GM21528 (cell line): ENCODE results near the gene MEIOC.
"Not testable (repeated sequence)": the region's sequence is repeated elsewhere in the genome, so short reads cannot be mapped to it uniquely, and the experiment has no call there.

Source experiments
- ATAC-seq: cut with Tn5 transposase; IDR thresholded peaks from one replicate; pipeline ENCODE4 v1.9.1; 2021; ENCODE audit warnings: mild to moderate bottlenecking, moderate library complexity; ENCODE audit not compliant: unreplicated experiment, low FRiP score

MEIOC gene

DNA sequence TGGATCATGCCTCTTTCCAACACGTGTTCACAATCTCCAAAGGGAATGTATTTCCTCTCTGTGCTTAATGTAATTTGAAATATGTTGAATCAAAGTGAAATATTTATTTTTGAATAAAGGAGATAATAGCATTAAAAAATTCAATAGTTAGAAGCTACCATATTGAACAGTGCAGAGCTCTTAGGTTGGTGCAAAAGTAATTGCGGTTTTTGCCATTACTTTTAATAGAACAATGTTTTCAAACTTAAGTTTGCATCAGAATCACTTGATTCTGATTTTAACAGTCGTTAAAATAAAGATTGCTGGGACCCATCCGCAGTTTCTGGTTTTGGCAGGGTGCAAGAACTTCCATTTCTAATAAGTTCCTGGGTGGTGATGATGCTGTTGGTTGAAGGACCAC is 10.0 kb upstream of the MEIOC start:
- ATAC-seq, result no peak

DNA sequence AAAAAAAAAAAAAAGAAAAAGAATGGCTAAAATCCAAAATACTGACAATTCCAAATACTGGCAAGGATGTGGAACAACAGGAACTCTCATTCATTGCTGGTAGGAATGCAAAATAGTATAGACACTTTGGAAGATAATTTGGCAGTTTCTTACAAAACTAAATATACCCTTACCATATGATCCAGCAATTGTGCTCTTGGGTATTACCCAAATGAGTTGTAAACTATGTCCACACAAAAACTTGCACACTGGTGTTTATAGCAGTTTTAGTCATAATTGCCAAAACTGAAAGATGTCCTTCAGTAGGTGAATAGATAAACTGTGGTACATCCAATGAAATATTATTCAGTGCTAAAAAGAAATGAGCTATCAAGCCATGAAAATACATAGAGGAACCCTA is 8.5 kb upstream of the MEIOC start:
- no peak for ATAC-seq

DNA sequence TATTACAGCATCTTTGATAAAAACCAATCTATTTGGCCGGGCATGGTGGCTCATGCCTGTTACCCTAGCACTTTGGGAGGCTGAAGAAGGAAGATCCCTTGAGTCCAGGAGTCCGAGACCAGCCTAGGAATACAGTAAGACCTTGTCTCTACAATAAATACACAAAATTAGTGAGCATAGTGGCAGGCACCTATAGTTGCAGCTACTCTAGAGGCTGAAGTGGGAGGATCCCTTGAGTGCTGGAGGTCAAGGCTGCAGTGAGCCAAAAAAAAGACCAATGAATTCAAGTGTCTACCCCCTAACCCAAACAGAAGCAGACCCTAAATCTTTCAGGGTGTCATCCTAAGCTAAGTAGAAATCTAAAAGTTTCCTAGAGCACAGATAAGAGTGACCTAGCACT is 7.3 kb upstream of the MEIOC start:
- no peak for ATAC-seq

DNA sequence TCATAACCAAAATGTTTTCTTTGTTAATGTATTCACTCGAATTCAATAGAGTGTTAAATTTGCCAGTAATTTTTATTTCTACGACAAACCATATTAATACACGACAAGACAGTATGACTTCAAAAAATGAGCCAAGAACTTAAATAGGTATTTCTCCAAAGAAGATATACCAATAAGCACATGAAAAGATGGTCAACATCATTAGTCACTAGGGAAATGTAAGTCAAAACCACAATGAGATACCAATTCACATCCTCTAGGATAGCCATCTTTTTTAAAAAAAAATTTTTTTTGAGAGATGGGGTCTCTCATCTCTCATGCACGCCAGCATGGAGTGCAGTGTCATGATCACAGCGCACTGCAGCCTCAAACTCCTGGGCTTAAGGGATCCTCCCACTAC is 5.0 kb upstream of the MEIOC start:
- no peak for ATAC-seq

DNA sequence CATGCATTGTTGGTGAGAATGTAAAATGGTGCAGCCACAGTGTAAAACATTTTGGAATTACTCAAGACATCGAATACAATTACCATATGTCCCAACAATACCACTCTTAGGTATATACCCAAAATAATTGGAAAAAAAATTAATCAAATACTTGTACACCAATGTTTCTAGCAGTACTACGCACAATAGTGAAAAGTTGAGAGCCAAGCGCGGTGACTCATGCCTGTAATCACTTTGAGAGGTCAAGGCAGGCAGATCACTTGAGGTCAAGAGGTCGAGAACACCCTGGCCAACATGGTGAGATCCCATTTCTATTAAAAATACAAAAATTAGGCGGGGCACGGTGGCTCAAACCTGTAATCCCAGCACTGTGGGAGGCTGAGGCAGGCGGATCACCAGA is 3.5 kb upstream of the MEIOC start:
- no peak for ATAC-seq

DNA sequence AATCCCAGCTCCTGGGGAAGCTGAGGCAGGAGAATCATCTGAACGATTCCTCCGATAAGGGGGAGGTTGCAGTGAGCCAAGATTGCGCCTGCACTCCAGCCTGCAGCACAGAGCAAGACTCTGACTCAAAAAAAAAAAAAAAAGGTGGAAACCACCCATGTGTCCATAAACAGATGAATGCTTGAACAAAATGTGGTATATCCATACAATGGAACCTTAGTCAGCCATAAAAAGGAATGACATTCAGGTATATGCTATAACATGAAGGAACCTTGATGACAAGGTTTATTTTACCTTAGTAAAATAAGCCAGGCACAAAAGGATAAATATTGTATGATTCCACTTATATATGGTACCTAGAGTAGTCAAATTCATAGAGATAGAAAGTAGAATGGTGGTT is 2.9 kb upstream of the MEIOC start:
- ATAC-seq, result no peak

DNA sequence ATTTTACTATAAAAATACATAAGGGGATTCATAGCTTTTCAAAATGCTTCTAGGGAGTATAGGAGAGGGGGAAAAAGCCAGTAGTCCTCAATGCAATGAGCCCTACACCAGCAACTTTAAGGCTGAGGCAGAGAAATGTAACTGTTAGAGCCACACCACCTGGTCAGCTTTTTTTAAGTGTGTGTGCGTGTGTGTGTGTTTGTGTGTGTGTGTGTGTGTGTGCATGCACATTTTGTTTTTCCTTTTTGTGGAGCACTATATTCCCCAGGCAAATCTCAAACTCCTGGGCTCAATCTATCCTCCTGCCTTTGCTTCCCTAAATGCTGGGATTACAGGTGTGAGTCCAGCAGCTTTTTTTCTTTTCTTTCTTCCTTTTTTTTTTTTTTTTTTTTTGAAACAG is 2.3 kb upstream of the MEIOC start:
- no peak for ATAC-seq

DNA sequence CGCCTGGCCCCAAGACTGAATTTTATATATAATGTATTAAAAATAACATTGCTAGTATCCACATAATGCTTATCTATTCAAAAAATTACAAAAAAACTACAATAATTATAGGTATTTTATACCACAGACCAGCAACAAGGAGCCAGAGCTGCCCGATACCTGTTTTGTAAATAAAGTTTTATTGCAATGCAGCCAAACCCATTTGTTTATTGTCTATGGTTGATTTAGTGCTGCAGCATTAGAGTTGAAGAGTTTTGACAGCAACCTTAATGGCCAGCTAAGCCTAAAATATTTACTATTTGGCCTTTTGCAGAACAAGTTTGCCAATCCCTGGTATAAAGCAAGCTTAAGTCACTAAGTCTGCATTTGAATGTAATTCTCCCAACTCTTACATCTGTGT is 5.6 kb downstream of the MEIOC start:
- ATAC-seq, result no peak

DNA sequence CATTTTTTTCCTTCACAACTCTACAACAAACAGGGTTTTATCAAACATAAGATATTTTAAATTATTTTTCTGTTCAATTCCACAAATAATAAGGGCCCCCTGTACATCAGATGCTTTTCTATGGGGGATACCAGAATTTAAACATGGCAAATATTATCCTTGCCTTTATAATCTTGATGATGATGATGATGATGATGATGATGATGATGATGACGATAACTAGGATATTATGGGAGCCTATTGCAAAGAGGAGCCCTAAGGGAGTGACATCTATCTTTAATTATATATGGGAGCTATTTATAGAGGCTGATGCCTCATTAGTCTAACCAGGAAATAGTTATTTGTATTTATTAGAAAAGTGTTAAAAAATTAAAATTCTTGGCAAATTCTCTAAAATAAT is 6.8 kb downstream of the MEIOC start:
- ATAC-seq, result no peak

DNA sequence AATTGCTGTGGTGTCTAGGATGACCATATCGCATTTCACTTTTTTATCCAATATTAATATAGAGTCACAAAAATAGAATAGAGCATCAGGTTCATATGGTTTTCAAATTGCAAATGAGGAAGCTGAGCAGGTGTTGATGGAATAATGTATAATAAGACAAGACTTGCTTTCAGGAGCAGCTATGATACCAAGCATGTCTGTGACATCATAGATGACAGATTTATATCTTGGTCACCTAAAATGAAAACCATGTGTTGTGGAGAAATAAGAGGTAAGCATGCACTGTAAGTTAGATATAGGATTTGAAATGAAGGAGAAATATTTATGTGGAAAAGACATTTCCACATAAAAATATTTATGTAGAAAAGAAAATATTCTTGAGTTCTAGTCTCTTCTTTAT is 8.6 kb downstream of the MEIOC start:
- no peak for ATAC-seq

DNA sequence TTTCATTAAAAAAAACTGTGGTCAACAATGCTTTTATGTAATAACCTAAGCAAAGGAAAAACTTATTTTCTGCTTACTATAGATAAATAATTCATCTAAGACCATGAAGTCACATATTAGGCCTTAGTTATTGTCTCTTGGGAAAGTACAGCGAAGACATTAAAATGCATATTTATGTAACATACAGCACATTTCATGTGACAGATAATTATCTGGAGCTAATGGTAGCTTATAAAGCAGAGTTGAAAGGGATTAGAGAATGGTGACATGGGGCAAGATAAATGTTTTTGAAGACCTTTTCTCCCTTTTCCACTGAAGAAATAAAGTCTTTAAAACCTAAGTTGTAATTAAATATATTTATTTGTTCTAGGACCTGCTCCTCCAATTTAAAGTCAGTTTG is 9.7 kb downstream of the MEIOC start:
- ATAC-seq, result no peak

DNA sequence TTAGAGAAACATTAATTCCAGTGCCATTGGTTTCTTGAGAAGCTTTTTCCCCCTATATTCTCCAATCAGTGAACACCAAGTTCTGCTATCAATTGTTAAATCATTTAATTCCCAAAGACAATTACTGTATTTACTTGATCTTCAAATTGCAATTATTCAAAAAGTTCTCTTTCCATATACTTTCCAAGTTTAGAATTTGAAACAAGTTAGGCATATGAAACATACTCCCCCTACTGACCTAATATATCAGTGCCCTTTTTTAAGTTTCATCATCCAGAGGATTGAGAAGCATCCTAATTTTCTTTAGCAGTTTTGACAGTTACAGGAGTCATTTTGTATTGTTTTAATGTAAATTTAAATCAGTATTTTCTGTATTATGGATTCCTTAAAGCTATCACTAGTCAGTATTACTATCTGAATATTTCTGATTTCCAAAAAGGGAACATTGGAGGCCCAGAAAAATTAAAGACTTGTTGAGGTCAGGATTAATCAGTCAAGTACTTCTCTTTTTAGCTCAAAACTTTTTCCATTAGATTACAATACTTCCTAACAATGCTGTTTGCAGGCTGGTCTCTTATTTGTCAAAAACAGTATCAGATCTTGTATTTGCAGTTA is 16.3 kb downstream of the MEIOC start:
- ATAC-seq, result no peak

DNA sequence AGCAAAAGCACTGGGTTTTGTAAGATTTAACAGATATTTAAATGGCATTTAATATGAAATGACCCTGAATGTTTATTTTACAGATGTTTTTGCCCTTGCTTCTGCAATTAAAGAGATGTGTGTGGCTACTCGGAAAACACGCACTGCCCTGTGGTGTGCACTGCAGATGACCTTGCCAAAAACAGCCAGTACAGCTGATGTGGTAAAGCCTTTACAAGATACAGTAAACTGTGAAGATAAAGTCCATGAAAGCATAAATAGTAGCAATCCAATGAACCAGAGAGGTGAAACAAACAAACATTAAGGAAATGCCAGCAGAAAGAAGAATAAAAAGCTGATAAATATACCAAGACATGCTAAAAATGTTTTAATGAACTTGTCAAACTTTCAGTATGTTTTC is 17.6 kb downstream of the MEIOC start:
- ATAC-seq, result no peak

DNA sequence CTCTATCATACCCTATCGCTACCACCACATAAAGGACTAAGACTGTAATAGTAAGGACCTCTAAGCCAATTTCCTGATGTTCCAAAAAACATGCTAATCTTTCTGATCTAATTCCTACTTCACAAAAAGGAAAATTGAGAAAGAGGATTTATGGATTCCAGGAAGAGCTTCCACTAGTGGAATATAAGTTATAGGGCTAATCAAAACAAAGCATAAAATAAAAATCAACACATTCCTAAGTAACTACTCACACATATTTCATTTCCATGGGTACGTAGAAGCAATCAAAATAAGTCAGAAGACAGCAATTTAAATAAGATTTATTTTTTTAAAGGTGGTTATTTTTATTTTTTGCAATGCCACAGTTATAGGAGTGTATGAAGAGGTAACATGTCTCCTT is 20.9 kb downstream of the MEIOC start:
- no peak for ATAC-seq

DNA sequence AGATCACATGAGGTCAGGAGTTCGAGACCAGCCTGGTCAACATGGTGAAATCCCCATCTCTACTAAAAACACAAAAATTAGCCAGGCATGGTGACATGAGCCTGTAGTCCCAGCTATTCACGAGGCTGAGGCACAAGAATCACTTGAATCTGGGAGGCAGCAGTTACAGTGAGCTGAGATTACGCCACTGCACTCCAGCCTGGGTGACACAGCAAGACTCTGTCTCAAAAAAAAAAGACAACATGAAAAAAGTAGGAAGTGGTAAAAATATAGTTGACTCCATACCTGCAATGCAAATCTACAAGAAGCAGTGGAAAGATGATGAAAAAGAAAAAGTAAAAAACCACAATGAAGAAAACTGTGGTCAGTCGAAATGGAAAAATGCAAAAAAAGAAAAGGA is 27.0 kb downstream of the MEIOC start:
- not testable (repeated sequence) for ATAC-seq

DNA sequence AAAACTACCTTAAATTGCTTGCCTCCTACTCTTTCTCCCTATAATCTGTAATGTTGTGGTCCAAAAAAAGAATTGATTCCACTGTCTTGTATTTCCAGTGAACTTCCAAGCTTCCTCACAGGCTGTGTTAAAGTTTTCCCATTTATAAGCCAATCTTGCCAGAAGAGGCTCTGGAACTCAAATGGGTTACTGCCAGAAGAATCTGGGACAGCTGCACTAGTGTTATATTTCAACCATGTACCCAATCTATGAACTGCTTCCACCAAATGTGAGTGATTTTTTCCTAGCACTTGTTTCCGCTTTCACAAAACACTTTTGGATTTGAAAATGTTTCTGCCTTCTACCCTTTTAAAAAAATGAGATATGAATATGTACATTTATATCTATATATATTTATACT is 31.5 kb downstream of the MEIOC start:
- no peak for ATAC-seq

DNA sequence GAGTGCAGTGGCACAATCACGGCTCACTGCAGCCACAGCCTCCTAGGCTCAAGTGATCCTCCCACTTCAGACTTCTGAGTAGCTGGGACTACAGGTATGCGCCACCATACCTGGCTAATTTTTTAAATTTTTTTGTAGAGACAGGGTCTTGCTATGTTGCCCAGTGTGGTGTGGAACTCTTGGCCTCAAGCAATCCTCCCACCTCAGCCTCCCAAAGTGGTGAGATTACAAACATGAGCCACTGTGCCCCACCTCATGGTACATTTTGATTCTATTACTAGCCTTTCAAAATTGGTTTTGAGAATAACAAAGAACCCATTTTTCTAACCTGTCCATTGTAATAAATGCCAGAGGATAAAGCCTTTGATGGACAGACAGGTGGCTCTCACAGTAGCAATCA is 31.9 kb downstream of the MEIOC start:
- no peak for ATAC-seq

DNA sequence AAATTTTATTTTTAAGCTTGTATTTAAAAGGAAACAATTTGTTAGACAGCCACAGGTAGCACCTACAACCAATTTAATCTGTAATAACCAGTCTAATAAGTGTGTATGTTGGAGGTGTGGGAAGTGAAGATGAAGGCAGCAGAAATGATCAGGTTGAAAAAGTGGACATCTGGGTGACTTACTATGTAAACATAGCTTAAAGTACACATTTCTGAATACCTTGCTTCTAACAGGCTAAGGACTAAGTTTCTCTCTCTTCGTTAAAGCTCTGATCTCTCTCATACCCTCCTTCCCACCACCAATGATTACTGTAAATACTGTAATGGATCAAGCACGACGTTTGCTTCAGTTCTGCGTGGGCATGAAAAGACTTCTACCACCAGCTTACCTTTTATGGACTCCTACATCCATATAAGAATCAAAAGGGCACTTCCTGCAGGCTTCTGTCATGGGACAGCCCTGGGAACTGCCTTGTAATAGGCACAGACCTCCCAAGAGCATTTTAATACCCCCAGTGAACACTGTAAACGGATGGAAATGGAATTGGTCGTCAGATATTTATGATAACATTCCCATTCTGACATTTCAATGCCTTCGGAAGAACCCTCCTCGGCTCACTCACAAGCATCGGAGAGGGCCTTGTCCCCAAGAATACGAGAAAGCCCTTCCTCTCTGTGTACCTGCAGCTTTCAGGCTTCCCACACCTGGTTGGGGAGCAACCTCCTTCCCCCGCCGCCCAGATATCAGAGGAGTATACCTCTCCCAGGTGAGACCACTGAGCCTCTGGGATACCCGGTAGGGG is 32.6 kb downstream of the MEIOC start:
- ATAC-seq, result no peak

DNA sequence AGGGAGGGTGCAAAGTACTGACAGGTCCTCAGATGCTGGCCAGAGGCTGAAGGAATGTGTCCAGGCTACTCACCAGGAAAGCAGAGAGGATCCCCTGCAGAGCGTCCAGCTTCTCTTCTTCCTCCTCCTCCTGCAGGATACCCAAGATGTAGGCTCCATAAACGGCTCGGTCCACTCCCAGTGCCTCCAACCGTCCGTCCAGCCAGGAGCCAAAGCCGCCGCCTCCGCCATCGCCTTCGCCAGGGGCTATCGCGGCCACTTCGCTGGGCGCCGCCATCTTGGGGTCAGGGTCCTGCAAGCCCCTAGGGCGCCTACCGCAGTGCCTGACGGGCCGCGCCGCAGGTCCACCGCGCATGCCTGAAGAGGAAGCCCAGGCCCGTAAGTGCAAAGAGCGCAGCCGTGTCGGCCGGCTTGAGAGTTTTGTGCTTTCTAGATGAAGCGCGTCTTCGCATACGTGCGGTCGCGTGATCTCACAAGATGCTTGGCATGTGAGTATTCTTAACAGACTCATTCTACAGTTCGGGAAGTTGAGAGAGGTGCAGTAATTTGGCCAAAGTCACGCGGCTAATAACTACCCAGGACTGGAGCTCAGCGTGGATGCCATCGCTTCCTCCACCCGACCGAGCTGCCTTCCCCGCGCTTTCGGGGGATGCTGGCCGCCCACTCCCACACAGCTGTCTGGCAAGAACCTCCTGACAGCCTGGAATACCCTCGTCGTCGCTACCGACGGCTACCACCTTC is 33.4 kb downstream of the MEIOC start, which contains the start of gene CCDC43:
Gene CCDC43, minus strand, starts transcription at position 300 of the 741 bp plus-strand sequence. Its CDS starts 23 bp downstream, at position 277.
- peak; percentile 86 for ATAC-seq

DNA sequence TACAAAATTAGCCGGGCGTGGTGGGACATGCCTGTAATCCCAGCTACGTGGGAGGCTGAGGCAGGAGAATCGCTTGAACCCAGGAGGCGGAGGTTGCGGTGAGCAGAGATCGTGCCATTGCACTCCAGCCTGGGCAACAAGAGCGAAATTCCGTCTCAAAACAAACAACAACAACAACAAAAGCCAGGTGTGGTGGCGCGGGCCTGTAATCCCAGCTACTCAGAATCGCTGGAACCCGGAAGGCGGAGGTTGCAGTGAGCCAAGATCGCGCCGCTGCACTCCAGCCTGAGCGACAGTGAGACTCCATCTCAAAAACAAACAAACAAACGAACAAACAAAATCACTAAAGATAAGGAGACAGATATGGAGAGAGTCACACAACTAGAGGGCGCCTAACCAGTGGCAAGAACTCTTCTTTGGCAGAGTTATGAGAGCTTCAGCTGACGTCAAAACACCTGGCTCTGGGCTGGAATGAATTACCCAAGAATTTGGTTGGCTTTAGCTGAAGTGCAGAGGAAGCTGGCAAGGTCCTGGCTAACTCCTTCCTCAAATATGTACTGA is 34.6 kb downstream of the MEIOC start:
- not testable (repeated sequence) for ATAC-seq

DNA sequence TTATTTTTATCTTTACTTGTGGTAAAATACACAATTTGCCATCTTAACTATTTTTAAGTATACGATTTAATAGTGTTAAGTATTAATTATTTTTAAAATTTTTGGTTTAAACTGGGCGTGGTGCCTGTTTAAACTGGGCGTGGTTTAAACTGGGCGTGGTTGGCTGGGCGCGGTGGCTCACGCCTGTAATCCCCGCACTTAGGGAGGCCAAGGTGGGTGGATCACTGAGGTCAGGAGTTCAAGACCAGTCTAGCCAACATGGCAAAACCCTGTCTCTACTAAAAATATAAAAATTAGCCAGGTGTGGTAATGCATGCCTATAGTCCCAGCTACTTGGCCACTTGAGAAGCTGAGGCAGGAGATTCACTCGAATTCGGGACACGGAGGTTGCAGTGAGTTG is 37.3 kb downstream of the MEIOC start:
- no peak for ATAC-seq
